ENCODE data around the gene GJB1. TPM values are rescaled to one million over a fixed set of nuclear protein-coding genes. Genes with fewer than 3 reads are reported as not detected.

The GJB1 gene
- total RNA-seq, 4 donors from 2014 or later, result 20.9 to 73.3 (median 48.3) TPM

DNA sequence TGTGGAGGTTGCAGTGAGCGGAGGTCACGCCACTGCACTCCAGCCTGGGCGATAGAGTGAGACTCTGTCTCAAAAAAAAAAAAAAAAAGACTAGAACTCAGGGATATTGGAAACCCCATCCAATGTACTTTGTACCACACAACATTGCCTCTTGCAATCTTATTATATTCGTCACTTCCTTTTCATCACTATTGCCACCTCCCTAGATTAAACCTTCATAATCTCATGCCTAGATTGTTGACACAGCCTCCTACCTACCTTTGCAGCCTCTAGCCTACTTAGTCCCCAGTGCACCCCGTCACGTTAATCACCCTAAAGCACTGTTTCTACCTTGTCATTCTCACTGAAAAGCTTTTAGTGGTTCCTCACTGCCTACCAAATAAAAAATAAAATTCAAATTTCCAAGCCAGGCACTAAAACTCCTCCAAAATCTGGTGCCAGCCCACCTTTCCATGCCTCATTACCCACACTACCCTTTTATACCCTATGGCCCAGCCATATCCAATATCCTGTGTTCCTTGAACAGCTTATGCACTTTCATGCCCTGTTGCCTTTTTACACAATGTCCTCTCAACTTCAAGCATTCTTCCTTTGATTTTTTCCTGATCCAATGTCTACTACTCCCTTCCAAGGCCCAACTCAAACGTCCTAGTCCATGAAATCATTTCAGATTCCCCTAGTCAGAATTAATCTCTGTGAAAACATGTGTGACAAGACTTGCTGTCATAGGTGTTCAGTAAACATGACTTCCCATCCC lies 23.6 kb upstream of the GJB1 start:
- in situ Hi-C loops (cut with MboI; ENCODE audit: low pct_ligation_motif_present in 1 of 4, low pct_unique_long_range_greater_than_20kb in 1 of 4, low sequenced_read_pairs in 3 of 4), result loop anchor here in 2 of 4 donors (25.0 kb wide), 3 partner anchors 112 to 437 kb away; partner anchors contain the start of gene FOXO4 (in 1 of the 2)
- TF ChIP-seq, protein P1, sequence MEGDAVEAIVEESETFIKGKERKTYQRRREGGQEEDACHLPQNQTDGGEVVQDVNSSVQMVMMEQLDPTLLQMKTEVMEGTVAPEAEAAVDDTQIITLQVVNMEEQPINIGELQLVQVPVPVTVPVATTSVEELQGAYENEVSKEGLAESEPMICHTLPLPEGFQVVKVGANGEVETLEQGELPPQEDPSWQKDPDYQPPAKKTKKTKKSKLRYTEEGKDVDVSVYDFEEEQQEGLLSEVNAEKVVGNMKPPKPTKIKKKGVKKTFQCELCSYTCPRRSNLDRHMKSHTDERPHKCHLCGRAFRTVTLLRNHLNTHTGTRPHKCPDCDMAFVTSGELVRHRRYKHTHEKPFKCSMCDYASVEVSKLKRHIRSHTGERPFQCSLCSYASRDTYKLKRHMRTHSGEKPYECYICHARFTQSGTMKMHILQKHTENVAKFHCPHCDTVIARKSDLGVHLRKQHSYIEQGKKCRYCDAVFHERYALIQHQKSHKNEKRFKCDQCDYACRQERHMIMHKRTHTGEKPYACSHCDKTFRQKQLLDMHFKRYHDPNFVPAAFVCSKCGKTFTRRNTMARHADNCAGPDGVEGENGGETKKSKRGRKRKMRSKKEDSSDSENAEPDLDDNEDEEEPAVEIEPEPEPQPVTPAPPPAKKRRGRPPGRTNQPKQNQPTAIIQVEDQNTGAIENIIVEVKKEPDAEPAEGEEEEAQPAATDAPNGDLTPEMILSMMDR (IDR thresholded peaks at IDR 0.05), result no peak
- TF ChIP-seq EP300 (IDR thresholded peaks at IDR 0.05; ENCODE audit: low read depth) (no peak), POLR2AphosphoS5 (IDR thresholded peaks at IDR 0.05) (no peak), POLR2A (IDR thresholded peaks at IDR 0.05) (no peak)
- intact Hi-C loops (cut with DNase I; ENCODE audit: low total_unique reads), result no loop called here
- Histone ChIP-seq H3K4me1 (no peaks in the 10 kb centered on the region), H3K36me3 (no peaks in the 10 kb centered on the region), H3K27ac (no peak overlapping the region), H3K27me3 (no peaks in the 10 kb centered on the region), H3K4me3 (no peak overlapping the region), H3K9me3 (no peaks in the 10 kb centered on the region)
- DNase-seq, result no peak
- 36 to 70% methylated on average over 3 to 7 of the region's 7 CpGs for WGBS, 2 donors (ENCODE audit: low coverage in 1 of 2)

DNA sequence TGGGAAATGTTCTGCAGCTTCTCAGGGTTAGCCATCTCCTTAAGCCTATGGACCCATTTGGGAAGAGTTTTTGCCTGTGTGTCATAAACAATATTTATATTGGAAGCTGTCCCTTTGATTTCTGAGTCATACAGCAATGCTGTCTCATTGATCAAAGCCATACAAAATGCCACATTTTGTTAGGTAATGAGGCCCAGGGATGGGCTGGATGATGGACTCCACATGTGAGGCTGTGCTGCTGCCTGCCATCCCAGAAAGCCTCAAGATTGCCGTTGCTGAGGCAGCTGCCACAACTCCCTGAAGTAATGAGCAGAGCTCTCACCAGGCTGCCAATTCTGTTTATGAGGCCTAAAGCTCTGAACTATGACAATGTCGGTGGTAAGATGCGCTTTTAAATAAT lies 12.2 kb upstream of the GJB1 start:
- WGBS, 2 donors (ENCODE audit: low coverage in 1 of 2), result 77% methylated on average over 3 of the region's 3 CpGs; no CpG with 5 or more reads in 1 of the 2 donors
- TF ChIP-seq POLR2AphosphoS5 (IDR thresholded peaks at IDR 0.05), result no peak
- no peak for TF ChIP-seq EP300 (IDR thresholded peaks at IDR 0.05; ENCODE audit: low read depth)
- intact Hi-C loops (cut with DNase I; ENCODE audit: low total_unique reads), result no loop called here
- no peaks in the 10 kb centered on the region for H3K9me3 ChIP-seq
- H3K27ac ChIP-seq, result no peak overlapping the region
- H3K36me3 ChIP-seq, result no peaks in the 10 kb centered on the region
- H3K4me3 ChIP-seq, result no peak overlapping the region
- in situ Hi-C loops (cut with MboI; ENCODE audit: low pct_ligation_motif_present in 1 of 4, low pct_unique_long_range_greater_than_20kb in 1 of 4, low sequenced_read_pairs in 3 of 4), result no loop called here
- H3K4me1 ChIP-seq, result peaks cover 0 to 5% (median 2%) of the 10 kb centered on the region in 4 donors
- no peak for DNase-seq
- no peaks in the 10 kb centered on the region for H3K27me3 ChIP-seq

DNA sequence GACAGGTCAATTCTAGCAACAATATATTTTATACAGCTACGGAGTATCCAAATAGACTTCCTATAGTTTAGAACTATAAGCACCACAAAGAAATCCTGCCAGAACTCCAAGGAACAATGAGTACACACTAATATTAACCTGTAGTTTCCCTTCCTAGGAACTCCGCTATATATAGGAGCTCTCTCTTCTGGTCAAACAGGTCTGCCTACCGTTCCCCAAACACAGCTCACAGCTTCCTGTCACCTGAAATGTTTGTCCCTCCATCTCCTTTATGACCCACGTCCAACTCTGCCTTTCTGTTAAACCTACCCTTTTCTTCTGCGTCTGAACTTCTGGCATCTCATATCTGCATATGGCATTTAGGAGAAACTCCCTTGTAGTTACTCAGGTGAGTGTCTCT lies 10.5 kb upstream of the GJB1 start:
- no peaks in the 10 kb centered on the region for H3K36me3 ChIP-seq
- 41% methylated on average over 5 of the region's 5 CpGs; no CpG with 5 or more reads in 1 of the 2 donors for WGBS, 2 donors (ENCODE audit: low coverage in 1 of 2)
- no peak overlapping the region for H3K4me3 ChIP-seq
- no peak for TF ChIP-seq EP300 (IDR thresholded peaks at IDR 0.05; ENCODE audit: low read depth)
- no peaks in the 10 kb centered on the region for H3K9me3 ChIP-seq
- no peak overlapping the region for H3K27ac ChIP-seq
- no peaks in the 10 kb centered on the region for H3K27me3 ChIP-seq
- peaks cover 0 to 5% (median 2%) of the 10 kb centered on the region in 4 donors for H3K4me1 ChIP-seq
- in situ Hi-C loops (cut with MboI; ENCODE audit: low pct_ligation_motif_present in 1 of 4, low pct_unique_long_range_greater_than_20kb in 1 of 4, low sequenced_read_pairs in 3 of 4) (no loop called here), intact Hi-C loops (cut with DNase I; ENCODE audit: low total_unique reads) (no loop called here)
- DNase-seq, result no peak

DNA sequence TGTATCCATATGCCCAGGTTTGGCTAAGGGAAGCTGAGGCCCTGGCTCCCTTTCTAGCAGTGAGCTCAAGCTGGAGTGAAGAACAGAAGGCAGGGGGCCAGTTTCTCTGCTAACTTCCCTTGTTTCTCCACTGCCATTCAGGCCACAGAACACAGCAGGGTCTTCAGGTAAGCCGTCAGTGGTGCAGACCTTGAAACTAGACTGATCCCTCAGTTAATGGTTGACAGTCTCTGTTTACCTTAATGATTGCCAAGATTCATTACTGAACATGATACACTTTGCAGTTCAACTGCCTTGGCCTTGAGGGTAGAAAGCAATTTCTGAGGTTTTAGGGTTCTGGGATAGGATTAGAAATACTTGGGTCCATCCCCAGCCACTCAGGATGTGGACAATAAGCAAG lies 8.9 kb upstream of the GJB1 start:
- in situ Hi-C loops (cut with MboI; ENCODE audit: low pct_ligation_motif_present in 1 of 4, low pct_unique_long_range_greater_than_20kb in 1 of 4, low sequenced_read_pairs in 3 of 4) (no loop called here), intact Hi-C loops (cut with DNase I; ENCODE audit: low total_unique reads) (no loop called here)
- H3K9me3 ChIP-seq, result no peaks in the 10 kb centered on the region
- peak overlapping the region; percentile 15 to 72 (median 64) for H3K27ac ChIP-seq
- TF ChIP-seq EP300 (IDR thresholded peaks at IDR 0.05; ENCODE audit: low read depth) (no peak), POLR2A (IDR thresholded peaks at IDR 0.05) (no peak), POLR2AphosphoS5 (IDR thresholded peaks at IDR 0.05) (no peak)
- TF ChIP-seq, protein P1 (IDR thresholded peaks at IDR 0.05), result no peak
- DNase-seq, result no peak
- 56% methylated on average over 1 of the region's 1 CpG; no CpG with 5 or more reads in 1 of the 2 donors for WGBS, 2 donors (ENCODE audit: low coverage in 1 of 2)
- H3K4me3 ChIP-seq, result no peak overlapping the region
- peaks cover 0 to 5% (median 2%) of the 10 kb centered on the region in 4 donors for H3K4me1 ChIP-seq
- H3K36me3 ChIP-seq, result no peaks in the 10 kb centered on the region
- H3K27me3 ChIP-seq, result no peaks in the 10 kb centered on the region

DNA sequence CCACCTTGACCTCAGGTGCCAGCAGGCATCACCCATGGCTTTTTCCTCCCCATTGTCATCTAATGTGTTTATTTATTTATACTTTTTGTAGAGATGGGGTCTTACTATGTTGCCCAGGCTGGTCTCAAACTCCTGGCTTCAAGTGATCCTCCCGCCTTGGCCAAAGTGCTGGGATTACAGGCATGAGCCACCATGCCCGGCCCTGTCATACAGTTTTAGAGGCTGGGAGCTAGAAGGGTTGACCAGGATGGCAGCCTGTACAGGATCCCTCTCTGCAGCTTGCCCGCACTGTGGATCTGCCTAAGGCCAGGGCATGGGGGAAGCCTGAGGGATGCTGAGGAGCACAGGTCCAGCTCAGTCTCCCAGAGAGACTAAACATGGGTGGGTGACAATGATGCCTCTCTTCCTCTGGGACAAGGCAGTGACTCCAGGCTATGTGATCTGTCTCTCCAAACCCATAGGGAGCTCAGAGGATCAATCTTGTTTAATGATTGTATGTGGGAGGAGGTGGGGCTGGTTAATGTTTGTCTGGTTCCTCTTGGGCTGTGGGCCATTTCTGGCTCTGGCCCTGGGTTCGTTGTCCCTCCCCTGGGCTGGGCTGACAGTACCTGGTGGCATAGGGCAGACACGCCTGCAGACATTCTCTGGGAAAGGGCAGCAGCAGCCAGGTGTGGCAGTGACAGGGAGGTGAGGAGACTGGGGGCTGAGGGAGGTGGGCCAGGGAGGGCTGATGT lies 8.3 kb upstream of the GJB1 start:
- Histone ChIP-seq H3K4me1 (peaks cover 0 to 5% (median 2%) of the 10 kb centered on the region in 4 donors), H3K36me3 (no peaks in the 10 kb centered on the region), H3K9me3 (no peaks in the 10 kb centered on the region), H3K4me3 (peak overlapping the region in 3 of 4 donors; percentile 34 to 45 (median 34)), H3K27ac (peak overlapping the region; percentile 66 to 76 (median 70)), H3K27me3 (no peaks in the 10 kb centered on the region)
- in situ Hi-C loops (cut with MboI; ENCODE audit: low pct_ligation_motif_present in 1 of 4, low pct_unique_long_range_greater_than_20kb in 1 of 4, low sequenced_read_pairs in 3 of 4) (no loop called here), intact Hi-C loops (cut with DNase I; ENCODE audit: low total_unique reads) (no loop called here)
- 45% methylated on average over 4 of the region's 5 CpGs; no CpG with 5 or more reads in 1 of the 2 donors for WGBS, 2 donors (ENCODE audit: low coverage in 1 of 2)
- TF ChIP-seq, protein P1 (IDR thresholded peaks at IDR 0.05), result no peak
- TF ChIP-seq POLR2A (IDR thresholded peaks at IDR 0.05) (peak; percentile 79), POLR2AphosphoS5 (IDR thresholded peaks at IDR 0.05) (peak; percentile 74 to 89 (median 78)), EP300 (IDR thresholded peaks at IDR 0.05; ENCODE audit: low read depth) (no peak)
- peak; percentile 85 for DNase-seq
